ENCODE measurements around the gene DMC1.

DNA sequence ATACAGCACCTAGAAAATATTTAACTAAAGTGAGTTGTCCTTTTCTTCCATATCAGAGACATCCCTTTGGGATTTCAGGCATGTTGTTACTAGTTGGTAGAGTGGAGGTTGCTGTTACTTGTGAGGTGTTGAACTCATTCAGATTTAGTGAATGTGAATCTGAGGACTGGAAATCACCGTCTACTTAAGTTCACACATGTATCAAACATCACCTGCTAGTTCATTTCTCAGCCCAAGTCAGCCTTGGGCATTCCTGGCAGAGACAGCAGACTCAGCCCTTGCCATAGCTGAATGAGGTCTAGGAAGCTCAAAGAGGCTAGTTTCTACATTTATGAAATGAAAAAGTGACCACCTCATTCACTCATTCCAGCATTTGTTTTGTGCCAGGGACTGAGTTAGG lies 92.4 kb downstream of the DMC1 start:
- no peak for TF ChIP-seq MXI1 (IDR thresholded peaks at IDR 0.05; ENCODE audit: borderline replicate concordance, low read depth, low read length)
- no peak for TF ChIP-seq RAD21 (IDR thresholded peaks at IDR 0.05; ENCODE audit: low read length)
- TF ChIP-seq CTCF (conservative IDR thresholded peaks at IDR 0.05; ENCODE audit: low read depth, low read length), result no peak
- TF ChIP-seq NFE2L2 (IDR thresholded peaks at IDR 0.05; ENCODE audit: low read depth, low read length), result no peak
